Neutrophil (primary cell): ENCODE data around the gene PPARGC1A.

Experiments used
- H3K27ac ChIP-seq: fragments of 200-600 bp; sonication (generic); 2 replicates; pipeline ENCODE4 v1.5.1; 2016; ENCODE audit warnings: mild to moderate bottlenecking, moderate library complexity
- H3K27me3 ChIP-seq: fragments of 200-600 bp; sonication (generic); 2 replicates; pipeline ENCODE4 v1.6.0; 2016; ENCODE audit warnings: mild to moderate bottlenecking
- H3K36me3 ChIP-seq: fragments of 200-600 bp; sonication (generic); 2 replicates; pipeline ENCODE4 v1.5.1; 2017
- H3K4me1 ChIP-seq, 2 experiments: fragments of 200-600 bp in 1 of 2; sonication (generic) in 1 of 2; 1 replicate in 1 of 2; 2 replicates in 1 of 2; pipeline versions ENCODE4 v1.5.1 to v1.6.1; 2013 to 2016; ENCODE audit warnings: low read depth in 1 of 2, low read length in 1 of 2, mild to moderate bottlenecking in 1 of 2, moderate library complexity in 1 of 2; ENCODE audit not compliant: control insufficient read depth in 1 of 2, insufficient read depth in 1 of 2
- H3K4me3 ChIP-seq, 2 experiments: fragments of 200-600 bp in 1 of 2; sonication (generic) in 1 of 2; 1 replicate in 1 of 2; 2 replicates in 1 of 2; pipeline ENCODE4 v1.5.1; 2013 to 2016; ENCODE audit warnings: low read depth in 1 of 2, low read length in 1 of 2, mild to moderate bottlenecking in 1 of 2, moderate library complexity in 1 of 2
- H3K9me3 ChIP-seq: fragments of 200-600 bp; sonication (generic); 2 replicates; pipeline ENCODE4 v1.5.1; 2016
- TF ChIP-seq, protein P1 (sequence below): fragments of 200-600 bp; sonication (generic); IDR thresholded peaks from 2 replicates; pipeline ENCODE4 v1.5.1; 2016; ENCODE audit warnings: antibody characterized with exemption

The PPARGC1A gene

DNA sequence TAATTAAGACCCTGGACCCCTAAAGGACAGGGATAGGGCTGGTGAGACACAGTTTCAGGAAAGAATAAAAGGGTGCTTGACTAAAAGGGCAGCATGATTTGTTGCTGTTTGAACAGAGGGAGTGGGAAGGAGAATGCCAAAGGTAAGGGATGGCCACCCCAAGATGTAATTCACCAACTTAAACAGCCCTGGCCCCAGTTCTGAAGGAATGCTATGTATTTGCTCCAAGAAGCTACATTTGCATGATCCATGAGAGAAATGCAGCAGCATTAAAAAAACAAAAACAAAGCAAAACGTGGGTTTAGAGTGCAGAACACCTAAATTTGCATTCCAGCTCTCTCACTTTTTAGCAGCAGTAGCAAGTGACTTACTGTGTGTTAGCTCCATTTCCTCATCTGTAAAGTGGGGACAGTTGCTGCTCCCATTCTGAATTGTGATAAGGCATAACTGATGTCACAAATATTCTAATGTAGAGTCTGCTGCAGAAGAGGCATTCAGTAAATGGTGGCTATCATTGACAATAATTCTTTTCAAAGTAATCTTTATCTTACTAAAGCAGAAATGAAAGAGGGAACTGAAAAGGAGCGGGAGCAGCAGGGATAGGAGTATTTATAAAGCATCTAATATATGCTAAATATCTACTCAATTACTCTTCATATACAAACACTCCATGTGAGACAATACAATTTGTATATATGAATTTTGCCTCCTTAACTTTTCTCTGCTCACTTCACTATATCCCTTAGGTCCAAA is 115.8 kb downstream of the PPARGC1A start:
- Histone ChIP-seq H3K27me3 (no peaks in the 10 kb centered on the region), H3K9me3 (no peaks in the 10 kb centered on the region), H3K27ac (no peak overlapping the region), H3K36me3 (no peaks in the 10 kb centered on the region), H3K4me1 (no peaks in the 10 kb centered on the region), H3K4me3 (no peak overlapping the region)
- TF ChIP-seq, protein P1, sequence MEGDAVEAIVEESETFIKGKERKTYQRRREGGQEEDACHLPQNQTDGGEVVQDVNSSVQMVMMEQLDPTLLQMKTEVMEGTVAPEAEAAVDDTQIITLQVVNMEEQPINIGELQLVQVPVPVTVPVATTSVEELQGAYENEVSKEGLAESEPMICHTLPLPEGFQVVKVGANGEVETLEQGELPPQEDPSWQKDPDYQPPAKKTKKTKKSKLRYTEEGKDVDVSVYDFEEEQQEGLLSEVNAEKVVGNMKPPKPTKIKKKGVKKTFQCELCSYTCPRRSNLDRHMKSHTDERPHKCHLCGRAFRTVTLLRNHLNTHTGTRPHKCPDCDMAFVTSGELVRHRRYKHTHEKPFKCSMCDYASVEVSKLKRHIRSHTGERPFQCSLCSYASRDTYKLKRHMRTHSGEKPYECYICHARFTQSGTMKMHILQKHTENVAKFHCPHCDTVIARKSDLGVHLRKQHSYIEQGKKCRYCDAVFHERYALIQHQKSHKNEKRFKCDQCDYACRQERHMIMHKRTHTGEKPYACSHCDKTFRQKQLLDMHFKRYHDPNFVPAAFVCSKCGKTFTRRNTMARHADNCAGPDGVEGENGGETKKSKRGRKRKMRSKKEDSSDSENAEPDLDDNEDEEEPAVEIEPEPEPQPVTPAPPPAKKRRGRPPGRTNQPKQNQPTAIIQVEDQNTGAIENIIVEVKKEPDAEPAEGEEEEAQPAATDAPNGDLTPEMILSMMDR = no peak

DNA sequence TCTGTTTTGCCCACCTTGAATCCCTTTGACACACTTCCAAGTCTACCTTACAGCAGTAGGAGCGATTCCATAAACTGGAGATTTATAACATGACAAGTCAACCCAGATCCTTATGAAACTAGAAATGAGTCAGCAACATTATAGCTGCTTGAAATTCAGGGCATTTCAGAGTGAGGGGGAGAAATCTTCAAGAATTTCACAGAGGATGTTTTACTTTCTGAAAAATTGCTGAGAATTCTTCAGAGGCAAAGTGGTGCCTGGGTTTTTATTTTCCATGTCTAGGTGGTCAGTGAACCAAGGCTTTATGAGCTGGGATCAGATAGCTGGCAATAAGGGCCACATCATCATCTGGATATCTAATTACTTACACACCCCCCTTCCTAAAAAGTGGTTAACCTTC is 119.8 kb downstream of the PPARGC1A start:
- Histone ChIP-seq H3K27ac (no peak overlapping the region), H3K4me3 (no peak overlapping the region), H3K4me1 (no peaks in the 10 kb centered on the region), H3K36me3 (no peaks in the 10 kb centered on the region), H3K9me3 (no peaks in the 10 kb centered on the region), H3K27me3 (no peaks in the 10 kb centered on the region)
- TF ChIP-seq, protein P1 = no peak

DNA sequence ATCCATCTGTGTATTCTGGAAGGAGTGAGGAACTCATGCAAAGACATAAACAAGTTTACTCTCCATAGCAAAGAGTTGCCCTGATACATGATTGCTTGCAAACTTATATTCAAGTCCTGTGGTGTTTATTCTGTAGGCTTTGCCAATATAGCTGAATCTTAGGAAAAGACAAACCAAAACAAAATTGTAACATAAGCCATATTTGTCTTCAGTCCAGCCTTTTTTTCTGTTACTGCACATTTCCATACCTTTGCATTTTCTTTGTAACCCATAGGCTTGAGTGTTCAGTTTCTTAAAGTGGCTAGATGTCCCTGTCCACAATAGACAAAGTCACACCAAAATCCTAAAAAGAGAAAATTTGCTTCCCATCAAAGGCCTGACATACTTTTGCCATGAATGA is 120.4 kb downstream of the PPARGC1A start:
- Histone ChIP-seq H3K4me3 (no peak overlapping the region), H3K4me1 (no peaks in the 10 kb centered on the region), H3K27me3 (no peaks in the 10 kb centered on the region), H3K9me3 (no peaks in the 10 kb centered on the region), H3K36me3 (no peaks in the 10 kb centered on the region), H3K27ac (no peak overlapping the region)
- TF ChIP-seq, protein P1 = no peak

DNA sequence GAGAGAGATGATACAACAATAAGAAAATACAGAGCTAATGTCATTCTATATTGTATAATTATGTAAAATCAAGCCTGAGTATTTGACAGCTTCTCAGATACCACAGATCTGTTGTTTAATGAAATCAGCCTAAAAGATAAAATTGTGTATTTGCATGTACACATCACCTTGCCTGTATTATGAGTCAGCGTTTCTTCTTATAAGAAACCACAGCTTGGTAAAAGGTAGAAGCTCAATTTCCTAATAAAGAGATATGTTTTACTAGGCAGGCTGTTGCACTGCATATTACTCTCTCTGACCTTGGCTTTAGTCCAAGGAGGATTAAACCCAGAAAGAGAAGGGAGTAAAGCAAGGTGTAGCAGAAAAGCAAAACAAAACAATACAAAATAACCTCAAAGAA is 121.3 kb downstream of the PPARGC1A start:
- H3K27ac ChIP-seq = no peak overlapping the region
- no peak overlapping the region for H3K4me3 ChIP-seq
- TF ChIP-seq, protein P1 = no peak
- no peaks in the 10 kb centered on the region for H3K9me3 ChIP-seq
- H3K27me3 ChIP-seq = no peaks in the 10 kb centered on the region
- no peaks in the 10 kb centered on the region for H3K36me3 ChIP-seq
- H3K4me1 ChIP-seq = no peaks in the 10 kb centered on the region

DNA sequence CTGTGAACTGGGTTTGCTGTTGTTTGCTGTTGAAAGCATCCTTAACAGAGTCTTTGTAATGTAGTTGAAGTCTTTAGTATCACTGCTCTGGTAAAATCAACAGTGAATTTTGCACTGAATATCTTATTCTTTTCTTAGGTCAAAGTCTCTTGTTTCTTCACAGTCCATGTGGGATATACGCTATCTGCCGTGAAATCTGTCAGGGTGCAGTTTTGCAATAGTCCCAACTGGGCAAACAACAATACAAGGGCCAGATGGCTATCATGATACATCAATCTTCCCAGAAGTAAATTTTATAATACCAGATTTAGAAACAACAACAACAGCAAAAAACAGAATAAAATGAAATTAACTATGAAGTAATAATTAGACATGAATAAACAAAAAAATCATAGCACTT is 123.5 kb downstream of the PPARGC1A start:
- Histone ChIP-seq H3K4me1 (no peaks in the 10 kb centered on the region), H3K4me3 (no peak overlapping the region), H3K9me3 (no peaks in the 10 kb centered on the region), H3K27me3 (no peaks in the 10 kb centered on the region), H3K27ac (no peak overlapping the region), H3K36me3 (no peaks in the 10 kb centered on the region)
- TF ChIP-seq, protein P1 = no peak
